K562 (cell line): ENCODE data around the gene RALGAPA2.

Source experiments
- SMARCA5 ChIP-seq: fragments of 450-650 bp; IDR thresholded peaks from 2 replicates; pipeline ENCODE4 v1.6.1; 2016
- SP1 ChIP-seq: sonication (generic); formaldehyde crosslinking; IDR thresholded peaks from 2 replicates; pipeline ENCODE4 v1.8.1; 2022; ENCODE audit warnings: mild to moderate bottlenecking, missing genetic modification reagents
- ZNF239 ChIP-seq: fragments of 250-450 bp; sonication (Bioruptor Pico); IDR thresholded peaks from 2 replicates; pipeline ENCODE4 v1.4.0; 2020; ENCODE audit warnings: mild to moderate bottlenecking
- ZNF699 ChIP-seq: fragments of 250-450 bp; sonication (Bioruptor Pico); IDR thresholded peaks from 2 replicates; pipeline ENCODE4 v1.8.0; 2021; ENCODE audit warnings: mild to moderate bottlenecking, moderate library complexity; ENCODE audit not compliant: insufficient replicate concordance

DNA sequence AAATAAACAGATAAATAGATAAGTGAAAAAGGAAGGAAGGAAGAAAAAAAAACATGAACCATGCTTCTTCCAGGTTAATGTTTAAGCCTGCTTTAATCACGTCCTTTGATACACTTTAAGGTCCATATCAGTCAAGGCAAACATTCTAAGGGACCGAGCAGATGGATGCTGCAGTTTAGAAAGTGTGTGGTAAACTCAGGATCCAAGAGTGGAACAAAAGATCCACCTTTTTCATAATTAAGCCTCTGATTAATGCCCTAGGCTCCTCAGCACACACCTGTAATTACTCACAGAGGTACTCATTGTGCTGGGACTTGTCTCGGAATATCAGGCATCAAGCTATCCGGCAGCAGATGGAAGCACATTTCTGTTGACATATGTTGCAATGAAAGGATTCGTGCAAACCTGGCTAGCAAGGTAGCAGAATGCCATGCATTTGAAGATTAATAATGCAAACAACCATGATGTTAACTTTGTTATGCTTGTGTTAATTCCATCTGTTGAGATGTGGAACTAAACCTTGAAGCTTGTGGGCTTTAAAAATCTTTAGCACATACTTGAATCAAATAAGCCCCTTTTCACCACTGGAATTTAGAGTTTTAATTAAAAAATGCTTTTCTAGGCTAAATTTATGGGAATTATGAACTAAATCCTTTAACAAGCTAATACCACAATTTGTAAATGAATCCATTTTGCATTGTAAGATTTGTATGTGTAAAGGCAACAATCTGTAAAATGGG, 163.7 kb downstream of the RALGAPA2 start:
- no peak for TF ChIP-seq ZNF239 (CRISPR knock-in tag)
- no peak for TF ChIP-seq ZNF699 (CRISPR knock-in tag)
- TF ChIP-seq SP1 (CRISPR knock-in tag): no peak
- no peak for TF ChIP-seq SMARCA5
